ENCODE data around the gene LAMP1.
"Not testable (repeated sequence)": the region's sequence is repeated elsewhere in the genome, so short reads cannot be mapped to it uniquely, and the experiment has no call there.

The LAMP1 gene

GRCh38 chr13:113295776-113296175, 1.3 kb upstream of the LAMP1 start:
- DNase-seq (ENCODE audit: low read depth, low spot score): no peak

GRCh38 chr13:113297370-113298042, 467 bp downstream of the LAMP1 start:
- DNase-seq (ENCODE audit: low read depth, low spot score): no peak
- peak overlapping the region; percentile 83 for H3K27ac ChIP-seq

More at GRCh38 chr13:113295776-113296175, 1.3 kb upstream of the LAMP1 start:
- H3K27ac ChIP-seq: no peak overlapping the region

GRCh38 chr13:113298043-113298945, 1.3 kb downstream of the LAMP1 start:
- no peak for DNase-seq (ENCODE audit: low read depth, low spot score)

GRCh38 chr13:113299951-113300350, 2.9 kb downstream of the LAMP1 start:
- H3K27ac ChIP-seq: no peak overlapping the region
- no peak for DNase-seq (ENCODE audit: low read depth, low spot score)

More at GRCh38 chr13:113298043-113298945, 1.3 kb downstream of the LAMP1 start:
- peak overlapping the region; percentile 83 for H3K27ac ChIP-seq

- H3K27ac ChIP-seq: no peak overlapping the region
- no peak for DNase-seq (ENCODE audit: low read depth, low spot score)
Observed at GRCh38 chr13:113302986-113303385, 5.9 kb downstream of the LAMP1 start.

DNA sequence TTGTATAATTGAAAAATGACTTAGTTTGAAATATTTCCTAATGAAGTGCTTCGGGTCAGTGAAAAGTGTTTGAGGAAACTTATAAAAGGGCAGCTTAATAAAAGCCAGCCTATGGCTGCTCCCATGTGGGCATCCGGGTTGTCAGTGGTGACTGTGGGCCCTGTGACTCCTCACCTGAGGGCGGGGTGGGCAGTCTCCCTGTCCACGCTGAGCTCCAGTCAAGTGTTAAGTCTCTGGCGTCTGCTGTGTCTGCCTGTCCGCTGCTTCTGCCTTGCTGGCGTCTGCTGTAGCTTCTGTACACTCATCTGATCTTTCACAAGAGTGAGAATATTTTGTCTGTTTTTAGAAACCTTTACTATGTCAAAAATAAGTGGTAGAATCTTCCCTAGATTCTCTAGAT, 7.1 kb downstream of the LAMP1 start:
- no peak for DNase-seq (ENCODE audit: low read depth, low spot score)
- peak overlapping the region; percentile 58 for H3K27ac ChIP-seq

DNA sequence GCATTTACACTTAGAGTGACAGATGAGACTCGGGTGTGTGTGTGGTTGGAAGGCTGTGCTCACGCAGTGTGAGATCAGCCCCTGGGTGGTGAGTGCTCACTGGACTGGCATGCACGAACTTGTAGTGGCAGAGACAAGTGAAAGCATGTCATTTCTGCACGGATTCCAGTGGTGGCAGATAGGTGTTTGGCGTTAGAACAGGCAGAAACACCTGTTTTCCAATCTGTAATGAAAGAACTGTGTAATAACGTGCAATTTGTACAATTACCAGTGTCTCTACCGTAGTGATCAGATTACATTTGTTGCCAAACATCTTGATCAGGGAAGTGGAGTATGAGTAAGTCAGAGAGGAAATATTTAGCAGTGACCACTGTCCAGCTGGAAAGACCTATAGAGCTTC, 8.2 kb downstream of the LAMP1 start:
- H3K27ac ChIP-seq: peak overlapping the region; percentile 58
- DNase-seq (ENCODE audit: low read depth, low spot score): peak; percentile 91

DNA sequence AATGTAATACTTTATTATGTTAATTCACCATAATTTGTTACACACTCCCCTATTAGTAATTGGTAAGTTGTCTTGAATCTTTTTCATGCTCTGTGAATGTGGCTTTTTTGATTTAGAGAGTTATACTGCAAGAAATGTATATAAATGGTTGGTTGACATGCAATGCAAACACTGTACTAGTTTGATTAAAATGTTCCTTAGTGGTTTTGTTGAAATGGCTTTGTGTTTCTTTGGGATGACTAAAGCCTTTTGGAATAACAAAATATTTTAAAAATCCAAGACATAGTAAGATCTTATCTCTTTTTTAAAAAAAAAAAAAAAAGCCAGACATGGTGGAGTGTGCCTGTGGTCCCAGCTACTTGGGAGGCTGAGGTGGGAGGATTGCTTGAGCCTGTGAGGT, 10.5 kb downstream of the LAMP1 start:
- H3K27ac ChIP-seq: no peak overlapping the region
- no peak for DNase-seq (ENCODE audit: low read depth, low spot score)

- no peak overlapping the region for H3K27ac ChIP-seq
- DNase-seq (ENCODE audit: low read depth, low spot score): no peak
Observed at GRCh38 chr13:113309473-113309872, 12.4 kb downstream of the LAMP1 start.

- not testable (repeated sequence) for DNase-seq (ENCODE audit: low read depth, low spot score); H3K27ac ChIP-seq
Observed at GRCh38 chr13:113314112-113314511, 17.1 kb downstream of the LAMP1 start.

- not testable (repeated sequence) for H3K27ac ChIP-seq; DNase-seq (ENCODE audit: low read depth, low spot score)
Observed at GRCh38 chr13:113314895-113315470, 17.9 kb downstream of the LAMP1 start.

- H3K27ac ChIP-seq: no peak overlapping the region
- DNase-seq (ENCODE audit: low read depth, low spot score): no peak
Observed at GRCh38 chr13:113315992-113316391, 19.0 kb downstream of the LAMP1 start.

GRCh38 chr13:113317031-113317430, 20.0 kb downstream of the LAMP1 start:
- H3K27ac ChIP-seq: no peak overlapping the region
- no peak for DNase-seq (ENCODE audit: low read depth, low spot score)

DNA sequence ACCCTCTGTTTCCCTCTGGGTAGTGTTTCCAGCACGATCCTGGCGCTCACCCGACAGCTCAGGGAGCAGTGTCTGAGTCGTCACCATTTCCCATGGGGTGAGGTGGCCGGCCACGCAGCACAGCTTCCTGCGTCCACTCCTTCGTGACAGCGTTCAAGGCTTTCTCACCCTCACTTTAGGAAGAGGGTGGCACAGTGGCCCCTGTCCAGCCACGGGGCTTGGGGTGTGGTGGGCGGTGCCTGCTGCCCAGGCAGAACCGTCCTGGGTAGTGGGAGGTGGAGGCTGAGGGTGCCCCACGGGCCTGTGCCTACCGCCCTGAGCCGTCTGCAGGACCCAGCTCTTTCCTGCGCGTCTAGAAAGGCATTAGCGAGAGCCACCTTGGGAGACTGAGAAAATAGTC, 21.9 kb downstream of the LAMP1 start:
- H3K27ac ChIP-seq: no peak overlapping the region
- no peak for DNase-seq (ENCODE audit: low read depth, low spot score)

DNA sequence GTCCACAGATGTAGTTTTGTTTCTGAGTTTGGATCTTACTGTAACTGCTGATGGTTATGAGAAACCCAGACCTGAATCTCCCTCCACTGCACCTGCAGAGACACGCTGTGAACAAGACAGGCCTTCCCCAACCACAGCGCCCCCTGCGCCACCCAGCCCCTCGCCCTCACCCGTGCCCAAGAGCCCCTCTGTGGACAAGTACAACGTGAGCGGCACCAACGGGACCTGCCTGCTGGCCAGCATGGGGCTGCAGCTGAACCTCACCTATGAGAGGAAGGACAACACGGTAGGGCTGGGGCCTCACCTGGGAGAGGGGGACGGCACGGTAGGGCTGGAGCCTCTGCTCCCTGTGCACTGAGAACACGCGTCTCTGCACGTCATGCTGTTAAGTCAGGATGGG, 22.3 kb downstream of the LAMP1 start:
- DNase-seq (ENCODE audit: low read depth, low spot score): no peak
- H3K27ac ChIP-seq: no peak overlapping the region

DNA sequence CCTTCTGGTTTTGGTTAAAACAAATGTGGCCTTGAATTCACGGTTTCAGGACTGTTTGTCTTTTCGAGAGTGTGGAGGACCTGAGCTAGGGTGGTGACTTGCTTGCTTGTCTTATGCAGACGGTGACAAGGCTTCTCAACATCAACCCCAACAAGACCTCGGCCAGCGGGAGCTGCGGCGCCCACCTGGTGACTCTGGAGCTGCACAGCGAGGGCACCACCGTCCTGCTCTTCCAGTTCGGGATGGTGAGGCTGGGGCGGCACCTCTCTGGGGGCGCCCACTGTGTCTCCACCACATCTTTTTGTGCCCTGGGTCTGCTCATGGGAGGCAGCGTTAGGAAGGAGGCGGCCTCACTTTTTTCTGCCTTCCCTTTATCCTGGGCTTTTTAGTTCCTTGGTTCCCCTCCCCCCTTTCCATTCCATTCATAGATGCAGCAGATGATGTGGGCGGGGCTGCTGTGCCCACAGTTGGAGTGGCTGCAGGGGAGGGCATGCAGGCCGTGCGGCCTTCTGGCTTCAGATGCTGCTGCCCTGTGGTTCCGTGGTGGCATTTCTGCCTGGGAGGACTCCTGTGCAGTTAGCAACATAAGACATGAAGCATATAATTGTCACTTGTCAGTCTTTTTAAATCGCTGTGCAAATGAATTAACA, 23.3 kb downstream of the LAMP1 start:
- H3K27ac ChIP-seq: no peak overlapping the region
- no peak for DNase-seq (ENCODE audit: low read depth, low spot score)

GRCh38 chr13:113321546-113321945, 24.5 kb downstream of the LAMP1 start:
- H3K27ac ChIP-seq: no peak overlapping the region
- DNase-seq (ENCODE audit: low read depth, low spot score): no peak

- DNase-seq (ENCODE audit: low read depth, low spot score): no peak
Observed at GRCh38 chr13:113322043-113322461, 25.0 kb downstream of the LAMP1 start.

GRCh38 chr13:113322890-113323651, 26.0 kb downstream of the LAMP1 start:
- H3K27ac ChIP-seq: no peak overlapping the region
- no peak for DNase-seq (ENCODE audit: low read depth, low spot score)

More at GRCh38 chr13:113322043-113322461, 25.0 kb downstream of the LAMP1 start:
- no peak overlapping the region for H3K27ac ChIP-seq

GRCh38 chr13:113323869-113324268, 26.8 kb downstream of the LAMP1 start:
- no peak overlapping the region for H3K27ac ChIP-seq
- DNase-seq (ENCODE audit: low read depth, low spot score): no peak
